Measurements from ENCODE around the gene PEA15.

Gene PEA15

GRCh38 chr1:160193091-160193819 lies 11.9 kb upstream of the PEA15 start (continued):
- TF ChIP-seq ZNF544 (tag by site-specific recombination; IDR thresholded peaks at IDR 0.05) (no peak), ZNF394 (tag by site-specific recombination; IDR thresholded peaks at IDR 0.05; ENCODE audit: borderline replicate concordance) (peak; percentile 95), PATZ1 (tag by site-specific recombination; IDR thresholded peaks at IDR 0.05) (peak; percentile 72), WT1 (tag by site-specific recombination; IDR thresholded peaks at IDR 0.05) (peak; percentile 30; the same call in 1 of the 2 replicates), ZBTB1 (tag by site-specific recombination; IDR thresholded peaks at IDR 0.05) (no peak), ZNF488 (tag by site-specific recombination; IDR thresholded peaks at IDR 0.05) (no peak), ZNF366 (tag by site-specific recombination; conservative IDR thresholded peaks at IDR 0.05) (peak; percentile 32; the same call in 1 of the 2 replicates), SP7 (tag by site-specific recombination; IDR thresholded peaks at IDR 0.05) (peak; percentile 73), ZNF324 (tag by site-specific recombination; IDR thresholded peaks at IDR 0.05) (peak; percentile 57; the same call in 1 of the 2 replicates), GLIS1 (tag by site-specific recombination; IDR thresholded peaks at IDR 0.05) (peak; percentile 61), ZNF654 (tag by site-specific recombination; IDR thresholded peaks at IDR 0.05; ENCODE audit: low read depth) (peak; percentile 98), ZXDB (tag by site-specific recombination; IDR thresholded peaks at IDR 0.05) (peak; percentile 58; the same call in 1 of the 2 replicates), GLI4 (tag by site-specific recombination; IDR thresholded peaks at IDR 0.05) (no peak), ZNF658 (tag by site-specific recombination; IDR thresholded peaks at IDR 0.05) (no peak), ZBTB17 (tag by site-specific recombination; IDR thresholded peaks at IDR 0.05) (0 out of 2 replicates have a peak, but pooled peaks have one; percentile 33), ZNF169 (tag by site-specific recombination; IDR thresholded peaks at IDR 0.05) (no peak), HIC1 (tag by site-specific recombination; IDR thresholded peaks at IDR 0.05) (peak; percentile 52; the same call in 1 of the 2 replicates), ZNF629 (tag by site-specific recombination; IDR thresholded peaks at IDR 0.05) (peak; percentile 83), FEZF1 (tag by site-specific recombination; IDR thresholded peaks at IDR 0.05) (no peak), TRIM28 (IDR thresholded peaks at IDR 0.05; ENCODE audit: borderline replicate concordance, low read length) (peak; percentile 42; the same call in 1 of the 2 replicates), CTCF (tag by site-specific recombination; IDR thresholded peaks at IDR 0.05) (peak; percentile 90), ZNF335 (tag by site-specific recombination; conservative IDR thresholded peaks at IDR 0.05) (peak; percentile 61), KLF8 (tag by site-specific recombination; IDR thresholded peaks at IDR 0.05) (peak; percentile 68), ZFP37 (tag by site-specific recombination; IDR thresholded peaks at IDR 0.05) (peak; percentile 33; the same call in 1 of the 2 replicates), ZBTB7A (tag by site-specific recombination; IDR thresholded peaks at IDR 0.05; ENCODE audit: low read depth) (no peak), ZNF223 (tag by site-specific recombination; IDR thresholded peaks at IDR 0.05) (no peak), TSHZ1 (tag by site-specific recombination; IDR thresholded peaks at IDR 0.05; ENCODE audit: borderline replicate concordance) (no peak), ZNF600 (tag by site-specific recombination; IDR thresholded peaks at IDR 0.05) (0 out of 2 replicates have a peak, but pooled peaks have one; percentile 36), ZSCAN23 (tag by site-specific recombination; IDR thresholded peaks at IDR 0.05) (no peak), ZBTB21 (tag by site-specific recombination; IDR thresholded peaks at IDR 0.05) (peak; percentile 43; the same call in 1 of the 2 replicates), ZNF214 (tag by site-specific recombination; IDR thresholded peaks at IDR 0.05; ENCODE audit: borderline replicate concordance) (no peak)
